ACHN (cell line): ENCODE results near the gene KCNJ9.
"Not testable (repeated sequence)": the region's sequence is repeated elsewhere in the genome, so short reads cannot be mapped to it uniquely, and the experiment has no call there.

ENCODE experiments used
- DNase-seq: peaks from one replicate; pipeline ENCODE4 v3.0.0-alpha.2; 2015
- in situ Hi-C: cut with HindIII; loops from 2 replicates; pipeline ENCODE4 v1.10.0; 2017; ENCODE audit warnings: low sequenced_read_pairs, low pct_ligation_motif_present, low pct_unique_long_range_greater_than_20kb

Gene KCNJ9

GRCh38 chr1:160097911-160098851 is 16.8 kb downstream of the KCNJ9 start, which contains the start of gene IGSF8:
IGSF8 (minus strand) TSS chr1:160098619; CDS start chr1:160098472, 147 bp downstream.
- peak; percentile 84 for DNase-seq
- in situ Hi-C loops = no loop called here

GRCh38 chr1:160098852-160099561 is 17.7 kb downstream of the KCNJ9 start:
- peak; percentile 92 for DNase-seq
- in situ Hi-C loops = no loop called here

GRCh38 chr1:160099716-160100375 is 18.5 kb downstream of the KCNJ9 start:
- in situ Hi-C loops = no loop called here
- DNase-seq = no peak

- in situ Hi-C loops = no loop called here
Observed at GRCh38 chr1:160101037-160101716, 19.8 kb downstream of the KCNJ9 start.

GRCh38 chr1:160101717-160102522 is 20.6 kb downstream of the KCNJ9 start:
- DNase-seq = no peak
- in situ Hi-C loops = no loop called here

More at GRCh38 chr1:160101037-160101716, 19.8 kb downstream of the KCNJ9 start:
- DNase-seq = peak; percentile 66

GRCh38 chr1:160103658-160104408 is 22.5 kb downstream of the KCNJ9 start:
- DNase-seq = no peak
- in situ Hi-C loops = no loop called here

- no peak for DNase-seq
- in situ Hi-C loops = no loop called here
Observed at GRCh38 chr1:160104486-160104885, 23.1 kb downstream of the KCNJ9 start.

- in situ Hi-C loops = no loop called here
- no peak for DNase-seq
Observed at GRCh38 chr1:160105155-160105554, 23.8 kb downstream of the KCNJ9 start.

GRCh38 chr1:160107512-160107911 is 26.2 kb downstream of the KCNJ9 start:
- in situ Hi-C loops = no loop called here
- DNase-seq = no peak

GRCh38 chr1:160108888-160109662 is 27.7 kb downstream of the KCNJ9 start:
- peak; percentile 85 for DNase-seq
- in situ Hi-C loops = no loop called here

- DNase-seq = no peak
- in situ Hi-C loops = no loop called here
Observed at GRCh38 chr1:160109686-160110085, 28.3 kb downstream of the KCNJ9 start.

GRCh38 chr1:160111462-160111861 is 30.1 kb downstream of the KCNJ9 start:
- in situ Hi-C loops, DNase-seq: not testable (repeated sequence)

GRCh38 chr1:160112357-160112756 is 31.0 kb downstream of the KCNJ9 start:
- in situ Hi-C loops = no loop called here
- no peak for DNase-seq

GRCh38 chr1:160113407-160113806 is 32.1 kb downstream of the KCNJ9 start:
- DNase-seq = no peak
- in situ Hi-C loops = no loop called here

GRCh38 chr1:160114085-160114484 is 32.7 kb downstream of the KCNJ9 start:
- in situ Hi-C loops = no loop called here
- no peak for DNase-seq

- in situ Hi-C loops = no loop called here
- DNase-seq = no peak
Observed at GRCh38 chr1:160115545-160116282, 34.4 kb downstream of the KCNJ9 start, which contains the start of gene ATP1A2. ATP1A2 (plus strand) TSS chr1:160115759; CDS start chr1:160115862, 103 bp downstream.
